Measurements from ENCODE around the gene CDH23.
A peak's percentile ranks its signal among the peaks of the same experiment; 100 is the strongest.

Gene CDH23

GRCh38 chr10:71622154-71622526, 225.4 kb downstream of the CDH23 start:
- DNase-seq (ENCODE audit: low read depth in 1 of 2, low spot score in 1 of 2), result no peak
- in situ Hi-C loops (cut with HindIII; ENCODE audit: low pct_unique_long_range_greater_than_20kb, low sequenced_read_pairs), result no loop called here
- TF ChIP-seq JUND (IDR thresholded peaks at IDR 0.05; ENCODE audit: low read depth), result no peak

GRCh38 chr10:71622616-71623015, 225.9 kb downstream of the CDH23 start:
- no peak for TF ChIP-seq JUND (IDR thresholded peaks at IDR 0.05; ENCODE audit: low read depth)
- in situ Hi-C loops (cut with HindIII; ENCODE audit: low pct_unique_long_range_greater_than_20kb, low sequenced_read_pairs), result no loop called here

GRCh38 chr10:71623098-71623985, 226.6 kb downstream of the CDH23 start:
- in situ Hi-C loops (cut with HindIII; ENCODE audit: low pct_unique_long_range_greater_than_20kb, low sequenced_read_pairs), result no loop called here
- peak; percentile 40 to 62 for DNase-seq (ENCODE audit: low read depth in 1 of 2, low spot score in 1 of 2)
- no peak for TF ChIP-seq JUND (IDR thresholded peaks at IDR 0.05; ENCODE audit: low read depth)

More at GRCh38 chr10:71622616-71623015, 225.9 kb downstream of the CDH23 start:
- no peak for DNase-seq (ENCODE audit: low read depth in 1 of 2, low spot score in 1 of 2)

GRCh38 chr10:71623986-71624291, 227.2 kb downstream of the CDH23 start:
- TF ChIP-seq JUND (IDR thresholded peaks at IDR 0.05; ENCODE audit: low read depth), result no peak

GRCh38 chr10:71625445-71626175, 228.9 kb downstream of the CDH23 start:
- no peak for DNase-seq (ENCODE audit: low read depth in 1 of 2, low spot score in 1 of 2)
- in situ Hi-C loops (cut with HindIII; ENCODE audit: low pct_unique_long_range_greater_than_20kb, low sequenced_read_pairs), result no loop called here
- TF ChIP-seq JUND (IDR thresholded peaks at IDR 0.05; ENCODE audit: low read depth), result no peak

More at GRCh38 chr10:71623986-71624291, 227.2 kb downstream of the CDH23 start:
- DNase-seq (ENCODE audit: low read depth in 1 of 2, low spot score in 1 of 2), result no peak
- in situ Hi-C loops (cut with HindIII; ENCODE audit: low pct_unique_long_range_greater_than_20kb, low sequenced_read_pairs), result no loop called here

GRCh38 chr10:71627230-71627939, 230.7 kb downstream of the CDH23 start:
- no peak for DNase-seq (ENCODE audit: low read depth in 1 of 2, low spot score in 1 of 2)
- in situ Hi-C loops (cut with HindIII; ENCODE audit: low pct_unique_long_range_greater_than_20kb, low sequenced_read_pairs), result no loop called here
- TF ChIP-seq JUND (IDR thresholded peaks at IDR 0.05; ENCODE audit: low read depth), result no peak

DNA sequence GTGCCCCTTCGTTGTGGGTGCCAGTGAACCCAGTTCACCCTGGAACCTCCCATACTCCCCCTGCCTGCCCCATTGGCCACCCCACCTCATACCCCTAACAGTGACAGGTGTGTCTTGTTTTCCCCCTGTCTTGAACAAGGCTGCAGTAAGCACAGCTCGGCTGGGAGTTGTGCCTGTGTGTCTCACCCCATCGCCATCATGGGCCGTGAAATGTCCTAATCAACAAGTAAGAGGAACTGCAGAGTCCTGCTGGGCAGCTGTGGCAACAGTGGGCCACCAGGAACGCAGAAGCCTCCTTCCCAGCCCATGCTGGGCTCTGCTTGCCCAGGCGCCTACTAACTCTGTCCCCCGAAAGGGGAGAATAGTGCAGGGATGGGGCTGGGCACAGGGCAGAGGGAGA, 231.2 kb downstream of the CDH23 start:
- DNase-seq (ENCODE audit: low read depth in 1 of 2, low spot score in 1 of 2), result no peak
- in situ Hi-C loops (cut with HindIII; ENCODE audit: low pct_unique_long_range_greater_than_20kb, low sequenced_read_pairs), result no loop called here
- no peak for TF ChIP-seq JUND (IDR thresholded peaks at IDR 0.05; ENCODE audit: low read depth)

DNA sequence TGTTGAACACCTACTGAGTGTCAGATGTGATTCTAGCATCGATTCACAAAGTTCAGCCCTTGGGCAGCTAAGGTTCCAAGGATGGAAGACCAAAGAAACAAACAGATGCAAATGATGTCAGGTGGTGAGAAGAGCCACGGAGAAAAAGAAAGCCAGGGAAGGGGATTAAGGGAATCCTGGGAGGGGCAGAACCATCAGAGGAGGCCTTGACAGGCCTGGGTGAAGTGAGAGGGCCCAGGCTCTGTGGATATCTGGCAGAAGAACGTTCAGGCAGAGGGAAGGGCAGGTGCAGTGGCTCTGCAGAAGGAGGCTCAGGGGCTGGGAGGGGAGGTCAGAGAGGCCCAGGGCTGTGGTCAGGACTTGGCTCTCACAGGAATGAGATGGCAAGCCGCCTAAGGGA, 232.4 kb downstream of the CDH23 start:
- in situ Hi-C loops (cut with HindIII; ENCODE audit: low pct_unique_long_range_greater_than_20kb, low sequenced_read_pairs), result no loop called here
- no peak for TF ChIP-seq JUND (IDR thresholded peaks at IDR 0.05; ENCODE audit: low read depth)
- no peak for DNase-seq (ENCODE audit: low read depth in 1 of 2, low spot score in 1 of 2)

- in situ Hi-C loops (cut with HindIII; ENCODE audit: low pct_unique_long_range_greater_than_20kb, low sequenced_read_pairs), result no loop called here
- no peak for DNase-seq (ENCODE audit: low read depth in 1 of 2, low spot score in 1 of 2)
- no peak for TF ChIP-seq JUND (IDR thresholded peaks at IDR 0.05; ENCODE audit: low read depth)
Observed at GRCh38 chr10:71630168-71630567, 233.4 kb downstream of the CDH23 start.

DNA sequence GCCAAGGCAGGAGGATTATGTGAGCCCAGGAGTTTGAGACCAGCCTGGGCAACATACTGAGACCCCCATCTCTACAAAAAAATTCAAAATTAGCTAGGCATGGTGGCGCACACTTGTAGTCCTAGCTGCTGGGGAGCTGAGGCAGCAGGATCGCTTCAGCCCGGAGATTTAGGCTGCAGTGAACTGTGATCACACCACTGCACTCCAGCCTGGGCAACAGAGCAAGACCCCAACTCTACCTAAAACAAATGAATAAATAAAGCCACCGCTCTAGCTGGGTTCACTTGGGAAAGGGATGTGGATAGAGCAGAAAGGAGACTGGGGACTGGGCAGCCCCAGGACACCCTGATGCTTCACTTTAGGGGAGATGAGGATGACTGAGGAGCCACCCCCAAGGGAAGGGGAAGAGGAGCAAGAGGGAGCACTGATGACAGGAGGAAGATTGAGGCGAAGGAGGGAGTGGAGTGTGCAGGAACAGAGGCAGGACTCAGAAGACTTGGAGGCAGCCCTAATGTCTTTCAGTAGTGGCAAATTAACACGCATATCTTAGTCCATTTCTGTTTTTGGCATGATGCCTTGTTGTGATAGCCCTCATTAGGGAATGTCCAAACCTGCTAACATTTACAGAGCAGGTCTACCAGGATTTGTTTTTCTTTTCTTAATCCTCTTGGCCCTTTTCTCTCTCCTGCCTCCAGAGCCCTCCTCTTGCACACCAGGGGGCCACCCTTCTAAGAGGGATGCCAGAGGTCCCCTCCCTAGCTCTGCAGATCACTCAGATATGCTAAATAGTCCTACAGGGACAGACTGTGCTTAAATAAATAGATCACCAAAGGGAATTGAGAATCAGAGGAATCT, 234.5 kb downstream of the CDH23 start:
- in situ Hi-C loops (cut with HindIII; ENCODE audit: low pct_unique_long_range_greater_than_20kb, low sequenced_read_pairs), result no loop called here
- no peak for DNase-seq (ENCODE audit: low read depth in 1 of 2, low spot score in 1 of 2)
- no peak for TF ChIP-seq JUND (IDR thresholded peaks at IDR 0.05; ENCODE audit: low read depth)

GRCh38 chr10:71632200-71632820, 235.6 kb downstream of the CDH23 start:
- no peak for DNase-seq (ENCODE audit: low read depth in 1 of 2, low spot score in 1 of 2)
- no peak for TF ChIP-seq JUND (IDR thresholded peaks at IDR 0.05; ENCODE audit: low read depth)
- in situ Hi-C loops (cut with HindIII; ENCODE audit: low pct_unique_long_range_greater_than_20kb, low sequenced_read_pairs), result no loop called here

Data from T47D (cell line).